Omental fat pad (tissue), 4 donors: Measurements from ENCODE around the gene PPM1M. TPM values are rescaled to one million over a fixed set of nuclear protein-coding genes. Genes with fewer than 3 reads are reported as not detected.

Source experiments
- ATAC-seq: fragments of 150-250 bp; one replicate; pipeline ENCODE4 v1.9.1; 2016; ENCODE audit warnings: mild to moderate bottlenecking, moderate library complexity; ENCODE audit not compliant: low FRiP score
- DNase-seq: peaks from one replicate; pipeline ENCODE4 v3.0.0-alpha.2; 2019; ENCODE audit warnings: low spot score
- total RNA-seq, 4 donors: library from RNA; depleted of rRNA; stranded (reverse); fragments of >200 nt; gene quantifications; one replicate each; pipeline ENCODE4 v1.1.0, GENCODE V29; 2016
- TF ChIP-seq, protein P1 (sequence below), 3 donors: fragments of 450-650 bp; IDR thresholded peaks; one replicate each; pipeline ENCODE4 v1.5.1; 2016 to 2017; ENCODE audit warnings: antibody characterized with exemption in 3 of 3, mild to moderate bottlenecking in 3 of 3, moderate library complexity in 2 of 3

Gene PPM1M, protein sequence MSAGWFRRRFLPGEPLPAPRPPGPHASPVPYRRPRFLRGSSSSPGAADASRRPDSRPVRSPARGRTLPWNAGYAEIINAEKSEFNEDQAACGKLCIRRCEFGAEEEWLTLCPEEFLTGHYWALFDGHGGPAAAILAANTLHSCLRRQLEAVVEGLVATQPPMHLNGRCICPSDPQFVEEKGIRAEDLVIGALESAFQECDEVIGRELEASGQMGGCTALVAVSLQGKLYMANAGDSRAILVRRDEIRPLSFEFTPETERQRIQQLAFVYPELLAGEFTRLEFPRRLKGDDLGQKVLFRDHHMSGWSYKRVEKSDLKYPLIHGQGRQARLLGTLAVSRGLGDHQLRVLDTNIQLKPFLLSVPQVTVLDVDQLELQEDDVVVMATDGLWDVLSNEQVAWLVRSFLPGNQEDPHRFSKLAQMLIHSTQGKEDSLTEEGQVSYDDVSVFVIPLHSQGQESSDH
- 10 to 100 TPM; 17.0 to 32.2 (median 23.9) TPM for total RNA-seq

DNA sequence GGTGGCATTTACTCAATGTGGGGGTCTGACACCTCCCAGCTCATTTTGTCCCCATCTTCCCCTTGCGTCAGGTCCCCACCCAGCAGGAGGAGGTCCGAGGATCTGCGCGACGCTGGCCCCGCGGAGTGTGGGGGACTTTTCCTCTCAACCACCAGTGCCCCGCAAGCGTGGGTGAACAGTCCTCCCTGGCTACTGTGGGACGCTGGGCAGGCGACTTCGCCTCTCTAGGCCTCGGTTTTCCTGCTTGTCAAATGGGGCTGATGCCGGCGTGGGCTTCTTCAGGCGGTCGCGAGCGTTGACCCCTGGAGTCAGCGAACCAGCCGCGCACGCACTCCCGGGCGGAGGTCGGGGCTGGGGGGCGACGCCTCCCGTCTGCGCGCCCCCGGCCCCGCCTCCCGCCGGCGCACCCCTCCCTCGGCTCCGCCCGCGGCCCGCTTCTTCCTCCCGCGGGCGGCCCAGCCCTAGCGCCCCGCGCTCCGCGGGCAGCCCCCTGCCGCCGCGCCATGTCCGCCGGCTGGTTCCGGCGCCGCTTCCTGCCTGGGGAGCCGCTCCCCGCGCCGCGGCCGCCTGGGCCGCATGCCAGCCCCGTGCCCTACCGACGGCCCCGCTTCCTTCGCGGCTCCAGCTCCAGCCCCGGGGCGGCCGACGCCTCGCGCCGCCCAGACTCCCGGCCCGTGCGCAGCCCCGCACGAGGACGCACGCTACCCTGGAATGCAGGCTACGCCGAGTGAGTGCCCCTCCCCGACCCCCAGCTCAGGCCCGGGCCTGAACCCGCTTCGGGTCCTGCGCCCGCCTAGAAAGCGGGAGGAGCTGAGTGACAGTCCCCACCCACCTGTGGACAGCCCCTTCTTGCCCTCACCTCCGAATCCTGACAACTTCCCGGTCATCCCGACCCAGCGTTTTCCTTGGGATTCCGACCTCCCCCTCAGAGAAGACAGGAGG, at the start of gene PPM1M:
Gene PPM1M, plus strand, starts transcription at position 438 of the 942 bp plus-strand sequence. Its CDS starts 66 bp downstream, at position 504.
- TF ChIP-seq, protein P1, sequence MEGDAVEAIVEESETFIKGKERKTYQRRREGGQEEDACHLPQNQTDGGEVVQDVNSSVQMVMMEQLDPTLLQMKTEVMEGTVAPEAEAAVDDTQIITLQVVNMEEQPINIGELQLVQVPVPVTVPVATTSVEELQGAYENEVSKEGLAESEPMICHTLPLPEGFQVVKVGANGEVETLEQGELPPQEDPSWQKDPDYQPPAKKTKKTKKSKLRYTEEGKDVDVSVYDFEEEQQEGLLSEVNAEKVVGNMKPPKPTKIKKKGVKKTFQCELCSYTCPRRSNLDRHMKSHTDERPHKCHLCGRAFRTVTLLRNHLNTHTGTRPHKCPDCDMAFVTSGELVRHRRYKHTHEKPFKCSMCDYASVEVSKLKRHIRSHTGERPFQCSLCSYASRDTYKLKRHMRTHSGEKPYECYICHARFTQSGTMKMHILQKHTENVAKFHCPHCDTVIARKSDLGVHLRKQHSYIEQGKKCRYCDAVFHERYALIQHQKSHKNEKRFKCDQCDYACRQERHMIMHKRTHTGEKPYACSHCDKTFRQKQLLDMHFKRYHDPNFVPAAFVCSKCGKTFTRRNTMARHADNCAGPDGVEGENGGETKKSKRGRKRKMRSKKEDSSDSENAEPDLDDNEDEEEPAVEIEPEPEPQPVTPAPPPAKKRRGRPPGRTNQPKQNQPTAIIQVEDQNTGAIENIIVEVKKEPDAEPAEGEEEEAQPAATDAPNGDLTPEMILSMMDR (IDR thresholded peaks at IDR 0.05) = no peak
- DNase-seq (no peak), ATAC-seq (peak; percentile 57)

DNA sequence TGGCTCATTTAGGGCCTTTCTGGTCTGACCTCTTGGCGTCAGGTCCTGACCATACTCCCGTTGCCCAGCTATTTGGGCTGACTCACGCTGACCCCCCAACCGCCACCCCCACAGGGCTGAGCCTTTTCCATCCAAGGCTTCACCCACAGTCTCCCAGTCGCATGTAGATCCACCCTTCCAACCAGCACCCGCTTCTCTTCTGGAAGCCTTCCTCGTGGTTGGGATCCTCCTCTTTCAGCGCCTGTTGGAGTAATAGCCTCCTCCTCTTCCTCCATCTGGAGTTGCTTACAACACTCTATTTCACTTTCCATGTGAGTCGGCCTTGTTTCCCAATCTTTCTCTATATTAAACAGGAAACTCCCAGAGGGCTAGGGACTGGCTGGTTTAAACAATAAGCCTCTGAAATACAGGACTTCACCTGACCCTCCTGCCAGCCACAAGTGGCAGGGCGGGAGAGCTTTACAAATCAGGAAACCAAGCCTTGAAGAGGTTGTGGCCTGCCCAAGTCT, 49.7 kb upstream of the PPM1M start:
- DNase-seq (no peak), ATAC-seq (peak; percentile 55)
- TF ChIP-seq, protein P1 (IDR thresholded peaks at IDR 0.05) = no peak

DNA sequence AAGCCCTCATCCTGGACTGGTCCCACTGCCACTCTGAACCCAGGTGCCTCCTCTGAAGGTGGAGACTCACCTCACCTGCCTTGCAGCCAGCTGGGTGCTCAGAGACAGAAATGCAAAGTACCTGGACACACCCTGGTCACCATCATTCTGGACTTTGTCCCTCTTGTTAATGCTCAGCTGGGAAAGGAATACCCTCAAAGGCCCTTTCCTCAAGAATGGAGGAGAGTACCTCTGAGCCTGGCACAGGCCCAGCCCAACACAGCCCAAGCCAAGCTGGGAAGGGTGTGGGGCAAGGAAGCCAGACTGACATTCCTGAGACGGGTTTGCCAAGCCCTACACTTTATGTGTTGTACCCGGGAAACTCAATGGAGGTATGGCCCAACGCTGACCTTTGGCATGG, 48.6 kb upstream of the PPM1M start:
- no peak for ATAC-seq
- TF ChIP-seq, protein P1 (IDR thresholded peaks at IDR 0.05) = no peak
- DNase-seq = no peak

DNA sequence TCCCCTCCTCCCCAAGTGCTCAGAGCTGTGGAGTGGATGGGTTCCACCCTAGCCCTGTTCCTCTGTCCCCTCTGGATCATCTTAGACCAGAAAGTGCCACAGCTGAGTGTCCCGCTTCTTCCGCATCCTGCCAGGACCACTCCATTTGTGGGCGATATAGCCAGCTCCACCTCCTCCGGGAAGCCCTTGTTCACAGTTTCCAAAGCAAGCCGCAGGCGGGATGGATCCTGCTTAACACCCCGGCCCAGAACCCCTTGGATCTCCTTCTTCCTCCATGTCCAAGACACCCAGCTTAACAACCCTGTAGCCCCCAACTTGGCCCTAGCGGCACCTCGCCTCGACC, 48.1 kb upstream of the PPM1M start:
- DNase-seq (no peak), ATAC-seq (no peak)
- TF ChIP-seq, protein P1 (IDR thresholded peaks at IDR 0.05) = no peak

DNA sequence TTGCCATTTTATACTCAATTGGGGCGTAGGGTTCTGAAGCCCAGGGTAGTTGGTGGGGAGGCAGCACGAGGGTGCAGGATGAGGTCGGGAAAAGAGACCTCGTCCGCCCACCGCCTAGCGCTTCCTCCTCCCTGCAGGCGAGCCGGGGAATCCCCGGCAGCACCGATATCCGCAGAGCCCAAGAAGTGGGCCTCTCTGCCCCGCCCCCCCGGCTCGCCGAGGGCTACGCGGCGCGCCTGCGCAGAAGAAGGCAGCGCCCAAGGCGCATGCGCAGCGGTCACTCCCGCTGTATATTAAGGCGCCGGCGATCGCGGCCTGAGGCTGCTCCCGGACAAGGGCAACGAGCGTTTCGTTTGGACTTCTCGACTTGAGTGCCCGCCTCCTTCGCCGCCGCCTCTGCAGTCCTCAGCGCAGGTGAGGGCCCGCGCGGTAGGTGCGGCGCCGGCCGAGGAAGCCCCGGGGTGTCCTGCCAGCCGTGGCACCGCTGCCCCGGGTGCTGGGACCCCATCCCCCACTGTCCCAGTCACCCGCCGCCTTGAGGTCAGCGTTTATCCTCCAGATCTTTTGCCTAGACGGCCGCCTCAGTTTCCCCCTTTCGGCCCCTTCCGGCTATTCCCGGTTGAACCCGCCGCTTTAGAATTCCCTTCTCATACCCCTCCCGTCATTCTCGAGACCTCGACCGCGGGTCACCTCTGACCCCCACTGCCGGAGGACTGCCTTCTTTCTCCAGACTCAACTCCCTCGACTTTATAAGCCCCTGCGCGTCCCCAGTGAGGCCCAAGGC, 47.5 kb upstream of the PPM1M start, which contains the start of gene ALAS1:
Gene ALAS1, plus strand, starts transcription at position 319 of the 784 bp plus-strand sequence. CDS start 1,082 bp downstream, outside the sequence.
- TF ChIP-seq, protein P1 (IDR thresholded peaks at IDR 0.05) = no peak
- DNase-seq (peak; percentile 80), ATAC-seq (peak; percentile 84)
